Measurements from ENCODE around the gene GPHN.

DNA sequence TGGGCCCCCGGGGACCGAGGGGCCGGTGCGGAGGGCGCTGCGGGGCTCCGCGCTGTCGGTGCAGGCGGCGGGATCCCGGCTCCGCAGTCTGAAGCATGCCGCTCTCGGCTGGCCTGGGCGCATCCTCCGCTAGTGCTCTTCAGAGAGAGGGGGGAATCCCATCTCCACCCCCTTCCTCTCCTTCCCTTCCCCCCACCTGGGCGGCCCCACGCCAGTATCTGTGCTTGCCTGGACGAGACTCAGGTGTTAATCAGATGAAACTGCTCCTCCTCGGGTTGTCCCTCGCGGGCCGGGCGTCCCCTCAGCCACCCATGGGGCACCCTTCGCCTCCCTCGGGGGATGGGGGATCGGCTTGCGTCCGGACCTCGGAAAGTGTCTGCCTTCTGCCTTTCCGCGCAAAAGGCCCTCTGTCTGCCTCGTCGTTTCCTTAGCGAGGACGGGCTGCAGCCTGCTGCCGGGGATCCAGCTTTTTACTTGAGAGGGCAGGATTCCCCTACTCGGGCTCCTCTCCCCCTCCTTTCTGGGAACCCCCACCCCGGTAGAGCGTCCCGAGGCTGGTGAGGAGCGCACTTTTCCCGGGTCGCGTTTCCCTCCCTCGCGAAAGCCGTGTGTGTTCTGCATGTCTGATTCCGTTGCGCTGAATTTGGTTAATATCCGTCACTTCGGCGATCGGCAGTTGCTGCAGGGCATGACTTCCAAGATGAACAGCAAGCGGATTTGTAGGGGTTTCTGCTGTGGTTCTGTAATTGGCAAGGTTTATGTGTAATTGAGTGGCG, 1.1 kb downstream of the GPHN start:
- TF ChIP-seq POLR2AphosphoS5 (IDR thresholded peaks at IDR 0.05) = no peak
- TF ChIP-seq, protein P1, sequence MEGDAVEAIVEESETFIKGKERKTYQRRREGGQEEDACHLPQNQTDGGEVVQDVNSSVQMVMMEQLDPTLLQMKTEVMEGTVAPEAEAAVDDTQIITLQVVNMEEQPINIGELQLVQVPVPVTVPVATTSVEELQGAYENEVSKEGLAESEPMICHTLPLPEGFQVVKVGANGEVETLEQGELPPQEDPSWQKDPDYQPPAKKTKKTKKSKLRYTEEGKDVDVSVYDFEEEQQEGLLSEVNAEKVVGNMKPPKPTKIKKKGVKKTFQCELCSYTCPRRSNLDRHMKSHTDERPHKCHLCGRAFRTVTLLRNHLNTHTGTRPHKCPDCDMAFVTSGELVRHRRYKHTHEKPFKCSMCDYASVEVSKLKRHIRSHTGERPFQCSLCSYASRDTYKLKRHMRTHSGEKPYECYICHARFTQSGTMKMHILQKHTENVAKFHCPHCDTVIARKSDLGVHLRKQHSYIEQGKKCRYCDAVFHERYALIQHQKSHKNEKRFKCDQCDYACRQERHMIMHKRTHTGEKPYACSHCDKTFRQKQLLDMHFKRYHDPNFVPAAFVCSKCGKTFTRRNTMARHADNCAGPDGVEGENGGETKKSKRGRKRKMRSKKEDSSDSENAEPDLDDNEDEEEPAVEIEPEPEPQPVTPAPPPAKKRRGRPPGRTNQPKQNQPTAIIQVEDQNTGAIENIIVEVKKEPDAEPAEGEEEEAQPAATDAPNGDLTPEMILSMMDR (IDR thresholded peaks at IDR 0.05) = no peak
